HG02763 (cell line): ENCODE measurements around the gene CORO7.
"Not testable (repeated sequence)": the region's sequence is repeated elsewhere in the genome, so short reads cannot be mapped to it uniquely, and the experiment has no call there.

Experiments
- ATAC-seq: cut with Tn5 transposase; IDR thresholded peaks from one replicate; pipeline ENCODE4 v1.9.1; 2021; ENCODE audit warnings: mild to moderate bottlenecking, moderate library complexity; ENCODE audit not compliant: unreplicated experiment

CORO7 gene

DNA sequence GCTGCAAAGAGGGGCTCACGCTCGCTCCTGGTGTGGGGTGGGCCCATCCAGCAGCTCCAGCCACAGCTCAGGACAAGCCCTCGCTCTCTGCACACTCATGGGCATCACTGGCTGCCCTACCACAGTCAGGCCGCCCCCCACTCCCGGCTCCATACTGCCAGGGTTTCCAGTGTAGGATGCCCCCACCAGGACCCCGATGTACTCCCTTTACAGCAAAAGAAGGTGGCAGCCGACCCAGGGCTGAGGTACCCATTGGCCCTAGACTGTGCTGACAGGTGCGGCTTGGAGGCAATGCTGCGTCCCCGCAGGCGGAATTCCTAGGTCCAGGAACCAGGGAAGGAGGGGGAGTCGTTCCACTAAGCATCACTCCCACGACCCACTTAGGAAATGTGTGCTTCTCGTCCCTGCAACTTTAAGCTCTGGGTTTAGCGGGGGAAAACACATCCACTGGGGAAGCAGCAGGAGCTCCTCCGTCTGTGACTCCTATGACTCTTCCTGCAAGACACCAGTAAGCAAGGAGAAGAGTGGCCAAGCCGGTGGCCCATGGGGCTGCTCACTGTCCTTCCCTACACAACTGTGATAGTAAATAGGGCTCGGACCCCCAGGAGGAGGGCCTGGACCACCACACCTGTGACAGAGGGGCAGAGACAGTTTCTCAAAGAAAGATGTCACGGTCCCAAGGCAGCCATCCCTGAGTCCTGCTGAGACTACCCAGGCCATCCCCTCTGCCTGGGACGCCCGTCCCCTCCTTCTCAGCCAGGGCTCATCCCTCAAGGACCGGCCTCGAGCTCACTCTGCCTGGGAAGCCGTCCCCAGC, 13.1 kb downstream of the CORO7 start:
- ATAC-seq, result no peak

DNA sequence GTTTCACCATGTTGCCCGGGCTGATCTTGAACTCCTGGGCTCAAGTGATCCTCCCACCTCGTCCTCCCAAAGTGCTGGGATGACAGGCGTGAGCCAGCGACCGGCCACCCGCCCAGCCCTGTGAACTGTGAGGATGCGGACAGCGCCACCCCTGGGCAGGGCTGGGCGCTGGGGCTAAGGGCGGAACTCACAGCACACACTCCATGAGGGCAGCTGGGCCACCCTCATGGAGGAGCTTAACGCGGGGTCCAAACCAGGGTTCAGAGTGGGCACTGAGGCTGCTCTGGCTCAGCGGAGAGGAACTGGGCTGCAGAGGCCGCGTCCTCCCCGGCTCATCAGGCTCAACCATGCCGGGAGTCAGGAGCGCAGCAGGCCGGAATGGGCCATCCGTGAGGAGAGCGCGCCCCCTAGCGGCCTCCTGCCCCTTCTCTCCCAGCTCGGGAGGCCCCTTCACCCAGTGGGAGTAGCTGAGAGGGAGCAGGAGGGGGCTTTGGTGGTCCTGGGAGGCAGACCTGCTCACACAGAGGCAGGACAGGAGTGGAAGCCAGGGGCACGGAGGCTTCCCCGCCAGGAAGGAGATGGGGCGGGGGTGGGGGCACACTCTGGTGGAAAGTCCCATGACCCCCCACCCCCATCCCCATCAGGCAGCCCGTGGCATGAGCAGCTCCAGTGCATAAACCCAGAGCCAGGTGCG, 13.8 kb downstream of the CORO7 start:
- no peak for ATAC-seq

- no peak for ATAC-seq
Observed at GRCh38 chr16:4401510-4401909, 14.9 kb downstream of the CORO7 start.

- no peak for ATAC-seq
Observed at GRCh38 chr16:4401094-4401501, 15.3 kb downstream of the CORO7 start.

DNA sequence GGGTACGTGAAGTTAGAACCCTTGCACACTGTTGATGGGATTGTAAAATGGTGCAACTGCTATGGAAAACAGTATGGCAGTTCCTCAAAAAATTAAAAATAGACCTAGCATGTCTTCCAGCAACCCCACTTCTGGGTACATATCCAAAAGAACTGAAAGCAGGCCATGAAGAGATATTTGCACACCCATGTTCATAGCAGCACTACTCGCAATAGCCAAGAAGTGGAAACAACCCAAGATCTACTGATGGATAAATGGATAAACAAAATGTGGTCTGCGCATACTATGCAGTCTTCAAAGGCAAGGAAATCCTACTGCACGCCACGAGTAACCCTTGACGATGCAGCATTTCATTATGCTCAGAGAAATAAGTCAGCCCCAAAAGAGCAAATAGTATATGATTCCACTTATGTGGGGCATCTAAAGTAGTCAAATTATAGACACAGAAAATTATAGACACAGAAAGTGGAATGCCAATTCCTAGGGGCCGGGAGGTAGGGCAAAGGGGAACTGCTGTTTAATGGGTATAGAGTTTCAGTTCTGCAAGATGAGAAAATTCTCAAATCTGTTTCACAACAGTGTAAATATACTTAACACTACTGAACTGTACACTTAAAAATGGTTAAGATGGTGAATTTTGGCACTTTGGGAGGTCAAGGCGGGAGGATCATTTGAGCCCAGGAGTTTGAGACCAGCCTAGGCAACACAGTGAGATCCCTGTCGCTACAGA, 17.2 kb downstream of the CORO7 start:
- no peak for ATAC-seq

- no peak for ATAC-seq
Observed at GRCh38 chr16:4395055-4395726, 21.2 kb downstream of the CORO7 start.

DNA sequence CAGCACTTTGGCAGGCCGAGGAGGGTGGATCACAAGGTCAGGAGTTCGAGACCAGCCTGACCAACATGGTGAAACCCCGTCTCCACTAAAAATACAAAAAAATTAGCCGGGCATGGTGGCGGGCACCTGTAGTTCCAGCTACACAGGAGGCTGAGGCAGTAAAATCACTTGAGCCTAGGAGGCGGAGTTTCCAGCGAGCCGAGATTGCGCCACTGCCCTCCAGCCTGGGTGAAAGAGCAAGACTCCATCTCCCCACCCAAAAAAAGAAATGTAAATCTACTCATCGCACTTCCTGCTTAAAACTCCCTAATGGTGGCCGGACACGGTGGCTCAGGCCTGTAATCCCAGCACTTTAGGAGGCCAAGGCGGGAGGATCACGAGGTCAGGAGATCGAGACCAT, 22.5 kb downstream of the CORO7 start:
- not testable (repeated sequence) for ATAC-seq

GRCh38 chr16:4393240-4393600, 23.2 kb downstream of the CORO7 start:
- no peak for ATAC-seq

GRCh38 chr16:4392382-4393239, 23.8 kb downstream of the CORO7 start:
- no peak for ATAC-seq

- ATAC-seq, result no peak
Observed at GRCh38 chr16:4391631-4392381, 24.6 kb downstream of the CORO7 start.

GRCh38 chr16:4390266-4391260, 25.8 kb downstream of the CORO7 start:
- ATAC-seq, result no peak

DNA sequence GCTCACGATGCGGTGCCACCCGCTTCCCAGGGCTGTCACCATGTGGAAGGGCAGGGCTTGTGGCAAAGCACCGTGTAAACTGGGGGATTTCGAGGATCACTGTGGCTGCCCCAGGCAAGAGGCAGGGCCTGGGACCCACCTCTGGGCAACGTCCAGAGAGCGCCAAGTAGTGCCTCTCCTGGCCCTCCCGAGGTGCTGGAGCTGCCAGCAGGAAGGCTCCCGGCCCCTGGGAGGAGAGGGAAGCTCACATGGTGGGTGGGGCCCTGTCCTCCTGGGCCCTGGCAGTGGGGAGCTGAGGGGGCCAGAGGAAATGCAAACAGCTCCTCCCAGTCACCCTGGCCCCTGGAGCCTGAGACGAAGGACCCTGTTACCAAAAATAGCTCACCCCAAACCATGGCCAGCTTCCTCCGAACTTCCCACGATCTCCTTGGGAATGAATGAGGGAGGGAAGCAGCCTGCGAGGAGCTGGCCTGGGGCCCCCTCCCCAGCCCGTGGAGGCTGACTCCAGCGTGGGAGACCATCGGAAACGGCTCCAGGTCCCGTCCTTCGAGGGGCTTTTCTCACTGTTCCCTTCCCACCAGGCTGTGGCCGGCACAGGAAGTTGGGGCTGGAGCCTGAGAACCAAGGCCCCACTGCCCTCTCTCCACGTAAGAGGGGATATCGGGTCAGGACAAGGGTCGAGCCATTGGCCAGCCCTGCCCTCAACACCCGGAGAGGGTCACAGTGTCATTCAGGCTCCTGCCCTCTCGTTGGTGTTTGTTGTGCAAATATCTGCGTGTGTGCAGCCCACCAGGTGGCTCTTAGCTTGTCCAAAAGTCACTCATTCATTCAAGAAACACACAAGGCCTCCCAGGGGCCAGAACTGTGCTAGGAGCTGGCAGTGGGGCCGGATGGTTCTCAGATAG, 27.1 kb downstream of the CORO7 start:
- ATAC-seq, result no peak

- ATAC-seq, result no peak
Observed at GRCh38 chr16:4388271-4389021, 27.9 kb downstream of the CORO7 start.

DNA sequence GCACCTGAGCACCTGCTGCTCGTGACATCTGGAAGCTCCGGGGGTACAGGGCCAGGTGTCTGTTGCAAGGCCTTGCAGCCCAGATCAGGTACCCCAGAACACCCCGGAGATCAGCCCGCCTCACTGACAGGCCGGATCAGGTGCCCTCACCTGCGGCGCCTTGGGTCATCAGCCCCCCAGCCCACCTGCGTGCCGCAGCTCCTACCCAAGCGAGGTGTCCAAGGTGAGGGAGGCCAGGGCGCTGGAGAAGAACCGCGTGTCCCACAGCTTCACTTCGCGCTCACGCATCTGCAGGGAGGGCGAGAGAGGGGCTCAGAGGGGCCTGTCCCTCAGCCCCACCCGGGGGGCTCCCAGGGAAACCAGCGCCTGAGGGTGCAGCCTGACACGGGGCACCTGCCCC, 28.6 kb downstream of the CORO7 start:
- no peak for ATAC-seq

DNA sequence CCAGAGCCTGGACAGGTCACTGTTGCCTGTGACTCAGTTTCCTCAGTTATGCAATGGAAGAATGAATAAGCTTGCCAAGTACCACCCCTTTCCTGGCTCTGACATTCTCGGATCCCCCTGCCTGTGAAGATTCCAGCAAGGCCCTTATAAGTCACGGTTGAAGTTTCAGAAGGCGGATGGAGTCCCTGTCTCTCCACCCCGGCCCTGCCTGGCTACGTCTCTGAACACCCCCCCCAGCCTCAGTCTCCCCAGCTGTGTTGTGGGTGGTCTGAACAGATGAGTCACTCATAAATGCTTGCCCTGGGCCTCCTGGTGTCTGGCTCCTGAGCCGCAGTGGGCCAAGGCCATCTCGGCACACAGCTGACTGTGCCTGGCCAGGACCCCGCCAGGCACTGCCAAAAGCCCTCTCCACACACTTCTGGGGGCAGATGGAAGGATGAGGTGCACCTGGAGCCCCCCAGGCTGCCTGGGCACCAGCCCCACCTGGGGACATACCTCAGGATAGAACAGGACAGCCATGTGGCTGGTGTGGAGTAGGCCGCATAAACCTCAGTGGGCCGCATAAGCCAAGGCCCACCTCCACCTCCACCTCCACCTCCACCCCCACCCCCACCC, 29.3 kb downstream of the CORO7 start:
- ATAC-seq, result no peak

DNA sequence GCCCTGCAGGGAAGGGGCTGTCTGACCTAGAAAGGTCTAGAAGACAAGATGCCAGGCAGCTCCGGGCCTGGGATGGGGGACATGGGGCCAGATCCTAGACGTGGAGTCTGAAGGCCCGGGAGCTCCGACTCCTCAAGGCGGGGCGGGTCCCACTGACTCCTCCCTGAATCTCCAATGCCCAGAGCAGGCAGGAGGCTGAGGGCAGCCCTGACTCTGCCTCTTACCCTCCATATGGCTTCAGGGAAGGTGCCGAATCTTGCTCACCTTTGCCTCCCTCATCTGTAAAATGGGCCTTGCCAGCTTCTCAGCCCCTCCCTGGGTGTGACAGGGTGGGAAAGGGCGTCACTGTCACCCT, 30.0 kb downstream of the CORO7 start:
- ATAC-seq, result no peak
